GM23338 (cell line): Measurements from ENCODE around the gene DHX8. TPM values are rescaled to one million over a fixed set of nuclear protein-coding genes. Genes with fewer than 3 reads are reported as not detected.

ENCODE experiments used
- ATAC-seq: fragments of 200-7000 bp; cut with Tn5 transposase; 3 replicates; pipeline ENCODE4 v1.9.1; 2020
- DNase-seq: peaks from one replicate; pipeline ENCODE4 v3.0.0-alpha.2; 2015; ENCODE audit warnings: low spot score
- H2AFZ ChIP-seq: fragments of 200-600 bp; sonication (generic); 2 replicates; pipeline ENCODE4 v1.8.0; 2016; ENCODE audit warnings: antibody characterized with exemption, mild to moderate bottlenecking, moderate library complexity
- H3F3A ChIP-seq: fragments of 200-600 bp; sonication (generic); replicated peaks from 2 replicates; pipeline ENCODE4 v1.8.0; 2017; ENCODE audit warnings: antibody characterized with exemption, mixed run types, low read depth
- H3K27ac ChIP-seq: fragments of 200-600 bp; sonication (generic); 2 replicates; pipeline ENCODE4 v1.6.1; 2016; ENCODE audit warnings: low read depth
- H3K27me3 ChIP-seq: fragments of 200-600 bp; sonication (generic); 2 replicates; pipeline ENCODE4 v1.8.0; 2016; ENCODE audit warnings: mild to moderate bottlenecking, mixed run types, moderate library complexity; ENCODE audit not compliant: insufficient read depth
- H3K36me3 ChIP-seq: fragments of 200-600 bp; sonication (generic); 2 replicates; pipeline ENCODE4 v1.8.0; 2016; ENCODE audit warnings: mild to moderate bottlenecking; ENCODE audit not compliant: insufficient read depth
- H3K4me1 ChIP-seq: fragments of 200-600 bp; sonication (generic); 2 replicates; pipeline ENCODE4 v1.8.0; 2016; ENCODE audit warnings: mild to moderate bottlenecking, moderate library complexity; ENCODE audit not compliant: insufficient read depth
- H3K4me2 ChIP-seq: fragments of 200-600 bp; sonication (generic); 2 replicates; pipeline ENCODE4 v1.7.1; 2017; ENCODE audit warnings: mixed run types
- H3K4me3 ChIP-seq: fragments of 200-600 bp; sonication (generic); 2 replicates; pipeline ENCODE4 v1.6.1; 2016; ENCODE audit warnings: mixed run types
- H3K79me2 ChIP-seq: fragments of 200-600 bp; sonication (generic); replicated peaks from 2 replicates; pipeline ENCODE4 v1.8.0; 2017; ENCODE audit warnings: mild to moderate bottlenecking; ENCODE audit not compliant: insufficient read depth
- H3K9me2 ChIP-seq: fragments of 200-600 bp; sonication (generic); 2 replicates; pipeline ENCODE4 v1.8.0; 2017; ENCODE audit not compliant: insufficient read depth
- H4K20me1 ChIP-seq: fragments of 200-600 bp; sonication (generic); replicated peaks from 2 replicates; pipeline ENCODE4 v1.8.0; 2017; ENCODE audit warnings: mild to moderate bottlenecking; ENCODE audit not compliant: insufficient read depth
- H3K27ac Mint-ChIP-seq: 2 replicates; pipeline ENCODE4 v1.8.0; 2020; ENCODE audit warnings: inconsistent platforms, mild to moderate bottlenecking, moderate library complexity, mixed read lengths
- H3K27me3 Mint-ChIP-seq: 3 replicates; pipeline ENCODE4 v1.8.0; 2022; ENCODE audit warnings: low read depth, mild to moderate bottlenecking, moderate library complexity, mixed read lengths, inconsistent platforms; ENCODE audit not compliant: insufficient read depth, poor library complexity
- H3K36me3 Mint-ChIP-seq: 3 replicates; pipeline ENCODE4 v1.8.0; 2021; ENCODE audit warnings: low read depth, mild to moderate bottlenecking, inconsistent platforms, moderate library complexity, mixed read lengths
- H3K4me1 Mint-ChIP-seq: 3 replicates; pipeline ENCODE4 v1.8.0; 2020; ENCODE audit warnings: mild to moderate bottlenecking, inconsistent platforms, mixed read lengths
- H3K4me3 Mint-ChIP-seq: 3 replicates; pipeline ENCODE4 v1.8.0; 2021; ENCODE audit warnings: moderate library complexity, mild to moderate bottlenecking, inconsistent platforms, mixed read lengths
- H3K9me3 Mint-ChIP-seq: 3 replicates; pipeline ENCODE4 v1.8.0; 2020; ENCODE audit warnings: moderate library complexity, mild to moderate bottlenecking, inconsistent platforms, mixed read lengths
- CREB1 ChIP-seq: fragments of 250-450 bp; sonication (Bioruptor Pico); IDR thresholded peaks from 2 replicates; pipeline ENCODE4 v1.5.0; 2020; ENCODE audit warnings: low read depth, mild to moderate bottlenecking, moderate library complexity
- EZH2 ChIP-seq: fragments of 200-600 bp; sonication (generic); IDR thresholded peaks from one replicate; pipeline ENCODE4 v1.8.0; 2017; ENCODE audit warnings: antibody characterized with exemption, mild to moderate bottlenecking, low read depth; ENCODE audit not compliant: unreplicated experiment
- EZH2phosphoT487 ChIP-seq: fragments of 200-600 bp; sonication (generic); IDR thresholded peaks from one replicate; pipeline ENCODE4 v1.8.1; 2018; ENCODE audit warnings: antibody characterized with exemption; ENCODE audit not compliant: unreplicated experiment
- JUNB ChIP-seq: IDR thresholded peaks from one replicate; pipeline ENCODE4 v1.6.1; 2016; ENCODE audit warnings: antibody characterized with exemption; ENCODE audit not compliant: unreplicated experiment
- NANOG ChIP-seq: IDR thresholded peaks from 2 replicates; pipeline ENCODE4 v1.6.1; 2016; ENCODE audit warnings: antibody characterized with exemption, borderline replicate concordance
- ZNF114 ChIP-seq: fragments of 250-450 bp; sonication (Bioruptor Pico); IDR thresholded peaks from 2 replicates; pipeline ENCODE4 v1.5.0; 2020; ENCODE audit warnings: mild to moderate bottlenecking, moderate library complexity
- ZNF331 ChIP-seq: fragments of 250-450 bp; sonication (Bioruptor Pico); IDR thresholded peaks from 2 replicates; pipeline ENCODE4 v1.5.0; 2020; ENCODE audit warnings: low read depth, mild to moderate bottlenecking, moderate library complexity
- polyA plus RNA-seq: library from polyadenylated mRNA; unstranded; fragments of >200 nt; fragmentation: Nextera tagmentation; extraction: Ambion mirVana; gene quantifications from 2 replicates; pipeline ENCODE4 v1.2.1, GENCODE V29; 2016
- total RNA-seq: library from RNA; depleted of rRNA; stranded (reverse); fragments of >200 nt; shearing (Covaris generic); gene quantifications from 2 replicates; pipeline ENCODE4 v1.2.3, GENCODE V29; 2014
- TF ChIP-seq, protein P1 (sequence below): IDR thresholded peaks from one replicate; pipeline ENCODE4 v1.6.1; 2018; ENCODE audit warnings: antibody characterized with exemption; ENCODE audit not compliant: unreplicated experiment
- TF ChIP-seq, protein P2 (sequence below): IDR thresholded peaks from 2 replicates; pipeline ENCODE4 v1.6.1; 2016; ENCODE audit warnings: antibody characterized with exemption
- TF ChIP-seq, protein P3 (sequence below), 2 experiments: fragments of 200-600 bp in 1 of 2; sonication (generic) in 1 of 2; conservative IDR thresholded peaks; 2 replicates each; pipeline versions ENCODE4 v1.5.1 to v1.6.1; 2016 to 2017; ENCODE audit warnings: antibody characterized with exemption in 2 of 2, low read depth in 2 of 2, mild to moderate bottlenecking in 2 of 2, moderate library complexity in 1 of 2
- TF ChIP-seq, protein P4 (sequence below): fragments of 250-450 bp; sonication (Bioruptor Pico); IDR thresholded peaks from 2 replicates; pipeline ENCODE4 v1.5.0; 2020; ENCODE audit warnings: mild to moderate bottlenecking, moderate library complexity

Gene DHX8
- total and polyA plus RNA-seq, 2 experiments from 2014 or later: 35.3 to 81.1 TPM

DNA sequence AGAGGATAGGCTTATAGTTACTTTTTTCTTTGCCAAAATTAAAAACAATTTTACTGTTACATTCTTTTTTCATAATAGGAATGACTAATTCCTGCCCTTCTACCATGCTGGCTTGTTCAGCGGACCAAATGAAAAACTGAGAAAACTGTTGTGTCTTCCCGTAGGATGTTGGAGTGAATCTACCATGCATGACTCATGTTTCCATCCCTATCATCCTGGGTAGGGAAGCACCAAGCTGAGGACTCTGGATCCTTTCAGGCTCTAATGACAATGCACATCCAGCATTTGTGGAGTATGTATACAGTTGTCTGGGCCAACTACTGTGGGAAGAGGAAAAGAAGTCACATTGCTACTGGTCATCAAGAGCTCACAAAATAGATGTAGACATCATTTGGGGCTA, 41.1 kb upstream of the DHX8 start:
- no peak overlapping the region for H2AFZ ChIP-seq

More for the DNA sequence above, 41.1 kb upstream of the DHX8 start:
- Histone ChIP-seq H3K79me2 (no peaks in the 10 kb centered on the region), H4K20me1 (no peaks in the 10 kb centered on the region), H3K4me3 (no peak overlapping the region), H3K27me3 (no peaks in the 10 kb centered on the region), H3F3A (no peaks in the 10 kb centered on the region), H3K4me2 (no peak overlapping the region), H3K4me1 (no peaks in the 10 kb centered on the region), H3K36me3 (no peaks in the 10 kb centered on the region), H3K27ac (no peak overlapping the region), H3K9me2 (no peaks in the 10 kb centered on the region)
- no peaks in the 10 kb centered on the region for H3K9me3 Mint-ChIP-seq
- TF ChIP-seq EZH2phosphoT487 (no peak), CREB1 (CRISPR knock-in tag) (no peak), NANOG (no peak), ZNF331 (CRISPR knock-in tag) (no peak), EZH2 (no peak), JUNB (no peak), ZNF114 (CRISPR knock-in tag) (no peak)
- TF ChIP-seq, protein P1, sequence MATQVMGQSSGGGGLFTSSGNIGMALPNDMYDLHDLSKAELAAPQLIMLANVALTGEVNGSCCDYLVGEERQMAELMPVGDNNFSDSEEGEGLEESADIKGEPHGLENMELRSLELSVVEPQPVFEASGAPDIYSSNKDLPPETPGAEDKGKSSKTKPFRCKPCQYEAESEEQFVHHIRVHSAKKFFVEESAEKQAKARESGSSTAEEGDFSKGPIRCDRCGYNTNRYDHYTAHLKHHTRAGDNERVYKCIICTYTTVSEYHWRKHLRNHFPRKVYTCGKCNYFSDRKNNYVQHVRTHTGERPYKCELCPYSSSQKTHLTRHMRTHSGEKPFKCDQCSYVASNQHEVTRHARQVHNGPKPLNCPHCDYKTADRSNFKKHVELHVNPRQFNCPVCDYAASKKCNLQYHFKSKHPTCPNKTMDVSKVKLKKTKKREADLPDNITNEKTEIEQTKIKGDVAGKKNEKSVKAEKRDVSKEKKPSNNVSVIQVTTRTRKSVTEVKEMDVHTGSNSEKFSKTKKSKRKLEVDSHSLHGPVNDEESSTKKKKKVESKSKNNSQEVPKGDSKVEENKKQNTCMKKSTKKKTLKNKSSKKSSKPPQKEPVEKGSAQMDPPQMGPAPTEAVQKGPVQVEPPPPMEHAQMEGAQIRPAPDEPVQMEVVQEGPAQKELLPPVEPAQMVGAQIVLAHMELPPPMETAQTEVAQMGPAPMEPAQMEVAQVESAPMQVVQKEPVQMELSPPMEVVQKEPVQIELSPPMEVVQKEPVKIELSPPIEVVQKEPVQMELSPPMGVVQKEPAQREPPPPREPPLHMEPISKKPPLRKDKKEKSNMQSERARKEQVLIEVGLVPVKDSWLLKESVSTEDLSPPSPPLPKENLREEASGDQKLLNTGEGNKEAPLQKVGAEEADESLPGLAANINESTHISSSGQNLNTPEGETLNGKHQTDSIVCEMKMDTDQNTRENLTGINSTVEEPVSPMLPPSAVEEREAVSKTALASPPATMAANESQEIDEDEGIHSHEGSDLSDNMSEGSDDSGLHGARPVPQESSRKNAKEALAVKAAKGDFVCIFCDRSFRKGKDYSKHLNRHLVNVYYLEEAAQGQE: no peak
- TF ChIP-seq, protein P2, sequence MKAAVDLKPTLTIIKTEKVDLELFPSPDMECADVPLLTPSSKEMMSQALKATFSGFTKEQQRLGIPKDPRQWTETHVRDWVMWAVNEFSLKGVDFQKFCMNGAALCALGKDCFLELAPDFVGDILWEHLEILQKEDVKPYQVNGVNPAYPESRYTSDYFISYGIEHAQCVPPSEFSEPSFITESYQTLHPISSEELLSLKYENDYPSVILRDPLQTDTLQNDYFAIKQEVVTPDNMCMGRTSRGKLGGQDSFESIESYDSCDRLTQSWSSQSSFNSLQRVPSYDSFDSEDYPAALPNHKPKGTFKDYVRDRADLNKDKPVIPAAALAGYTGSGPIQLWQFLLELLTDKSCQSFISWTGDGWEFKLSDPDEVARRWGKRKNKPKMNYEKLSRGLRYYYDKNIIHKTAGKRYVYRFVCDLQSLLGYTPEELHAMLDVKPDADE: no peak
- TF ChIP-seq, protein P3, sequence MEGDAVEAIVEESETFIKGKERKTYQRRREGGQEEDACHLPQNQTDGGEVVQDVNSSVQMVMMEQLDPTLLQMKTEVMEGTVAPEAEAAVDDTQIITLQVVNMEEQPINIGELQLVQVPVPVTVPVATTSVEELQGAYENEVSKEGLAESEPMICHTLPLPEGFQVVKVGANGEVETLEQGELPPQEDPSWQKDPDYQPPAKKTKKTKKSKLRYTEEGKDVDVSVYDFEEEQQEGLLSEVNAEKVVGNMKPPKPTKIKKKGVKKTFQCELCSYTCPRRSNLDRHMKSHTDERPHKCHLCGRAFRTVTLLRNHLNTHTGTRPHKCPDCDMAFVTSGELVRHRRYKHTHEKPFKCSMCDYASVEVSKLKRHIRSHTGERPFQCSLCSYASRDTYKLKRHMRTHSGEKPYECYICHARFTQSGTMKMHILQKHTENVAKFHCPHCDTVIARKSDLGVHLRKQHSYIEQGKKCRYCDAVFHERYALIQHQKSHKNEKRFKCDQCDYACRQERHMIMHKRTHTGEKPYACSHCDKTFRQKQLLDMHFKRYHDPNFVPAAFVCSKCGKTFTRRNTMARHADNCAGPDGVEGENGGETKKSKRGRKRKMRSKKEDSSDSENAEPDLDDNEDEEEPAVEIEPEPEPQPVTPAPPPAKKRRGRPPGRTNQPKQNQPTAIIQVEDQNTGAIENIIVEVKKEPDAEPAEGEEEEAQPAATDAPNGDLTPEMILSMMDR (conservative IDR thresholded peaks at IDR 0.05; ENCODE audit: low read depth in 2 of 2): no peak
- TF ChIP-seq, protein P4, sequence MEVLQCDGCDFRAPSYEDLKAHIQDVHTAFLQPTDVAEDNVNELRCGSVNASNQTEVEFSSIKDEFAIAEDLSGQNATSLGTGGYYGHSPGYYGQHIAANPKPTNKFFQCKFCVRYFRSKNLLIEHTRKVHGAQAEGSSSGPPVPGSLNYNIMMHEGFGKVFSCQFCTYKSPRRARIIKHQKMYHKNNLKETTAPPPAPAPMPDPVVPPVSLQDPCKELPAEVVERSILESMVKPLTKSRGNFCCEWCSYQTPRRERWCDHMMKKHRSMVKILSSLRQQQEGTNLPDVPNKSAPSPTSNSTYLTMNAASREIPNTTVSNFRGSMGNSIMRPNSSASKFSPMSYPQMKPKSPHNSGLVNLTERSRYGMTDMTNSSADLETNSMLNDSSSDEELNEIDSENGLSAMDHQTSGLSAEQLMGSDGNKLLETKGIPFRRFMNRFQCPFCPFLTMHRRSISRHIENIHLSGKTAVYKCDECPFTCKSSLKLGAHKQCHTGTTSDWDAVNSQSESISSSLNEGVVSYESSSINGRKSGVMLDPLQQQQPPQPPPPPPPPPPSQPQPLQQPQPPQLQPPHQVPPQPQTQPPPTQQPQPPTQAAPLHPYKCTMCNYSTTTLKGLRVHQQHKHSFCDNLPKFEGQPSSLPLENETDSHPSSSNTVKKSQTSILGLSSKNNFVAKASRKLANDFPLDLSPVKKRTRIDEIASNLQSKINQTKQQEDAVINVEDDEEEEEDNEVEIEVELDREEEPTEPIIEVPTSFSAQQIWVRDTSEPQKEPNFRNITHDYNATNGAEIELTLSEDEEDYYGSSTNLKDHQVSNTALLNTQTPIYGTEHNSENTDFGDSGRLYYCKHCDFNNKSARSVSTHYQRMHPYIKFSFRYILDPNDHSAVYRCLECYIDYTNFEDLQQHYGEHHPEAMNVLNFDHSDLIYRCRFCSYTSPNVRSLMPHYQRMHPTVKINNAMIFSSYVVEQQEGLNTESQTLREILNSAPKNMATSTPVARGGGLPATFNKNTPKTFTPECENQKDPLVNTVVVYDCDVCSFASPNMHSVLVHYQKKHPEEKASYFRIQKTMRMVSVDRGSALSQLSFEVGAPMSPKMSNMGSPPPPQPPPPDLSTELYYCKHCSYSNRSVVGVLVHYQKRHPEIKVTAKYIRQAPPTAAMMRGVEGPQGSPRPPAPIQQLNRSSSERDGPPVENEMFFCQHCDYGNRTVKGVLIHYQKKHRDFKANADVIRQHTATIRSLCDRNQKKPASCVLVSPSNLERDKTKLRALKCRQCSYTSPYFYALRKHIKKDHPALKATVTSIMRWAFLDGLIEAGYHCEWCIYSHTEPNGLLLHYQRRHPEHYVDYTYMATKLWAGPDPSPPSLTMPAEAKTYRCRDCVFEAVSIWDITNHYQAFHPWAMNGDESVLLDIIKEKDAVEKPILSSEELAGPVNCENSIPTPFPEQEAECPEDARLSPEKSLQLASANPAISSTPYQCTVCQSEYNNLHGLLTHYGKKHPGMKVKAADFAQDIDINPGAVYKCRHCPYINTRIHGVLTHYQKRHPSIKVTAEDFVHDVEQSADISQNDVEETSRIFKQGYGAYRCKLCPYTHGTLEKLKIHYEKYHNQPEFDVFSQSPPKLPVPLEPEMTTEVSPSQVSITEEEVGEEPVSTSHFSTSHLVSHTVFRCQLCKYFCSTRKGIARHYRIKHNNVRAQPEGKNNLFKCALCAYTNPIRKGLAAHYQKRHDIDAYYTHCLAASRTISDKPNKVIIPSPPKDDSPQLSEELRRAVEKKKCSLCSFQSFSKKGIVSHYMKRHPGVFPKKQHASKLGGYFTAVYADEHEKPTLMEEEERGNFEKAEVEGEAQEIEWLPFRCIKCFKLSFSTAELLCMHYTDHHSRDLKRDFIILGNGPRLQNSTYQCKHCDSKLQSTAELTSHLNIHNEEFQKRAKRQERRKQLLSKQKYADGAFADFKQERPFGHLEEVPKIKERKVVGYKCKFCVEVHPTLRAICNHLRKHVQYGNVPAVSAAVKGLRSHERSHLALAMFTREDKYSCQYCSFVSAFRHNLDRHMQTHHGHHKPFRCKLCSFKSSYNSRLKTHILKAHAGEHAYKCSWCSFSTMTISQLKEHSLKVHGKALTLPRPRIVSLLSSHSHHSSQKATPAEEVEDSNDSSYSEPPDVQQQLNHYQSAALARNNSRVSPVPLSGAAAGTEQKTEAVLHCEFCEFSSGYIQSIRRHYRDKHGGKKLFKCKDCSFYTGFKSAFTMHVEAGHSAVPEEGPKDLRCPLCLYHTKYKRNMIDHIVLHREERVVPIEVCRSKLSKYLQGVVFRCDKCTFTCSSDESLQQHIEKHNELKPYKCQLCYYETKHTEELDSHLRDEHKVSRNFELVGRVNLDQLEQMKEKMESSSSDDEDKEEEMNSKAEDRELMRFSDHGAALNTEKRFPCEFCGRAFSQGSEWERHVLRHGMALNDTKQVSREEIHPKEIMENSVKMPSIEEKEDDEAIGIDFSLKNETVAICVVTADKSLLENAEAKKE: no peak
- no peaks in the 10 kb centered on the region for H3K36me3 Mint-ChIP-seq
- peaks cover 6% of the 10 kb centered on the region; the same call in 2 of the 3 replicates for H3K4me1 Mint-ChIP-seq
- no peaks in the 10 kb centered on the region for H3K27me3 Mint-ChIP-seq
- ATAC-seq (no peak), DNase-seq (no peak)
- H3K27ac Mint-ChIP-seq: no peak overlapping the region
- no peak overlapping the region for H3K4me3 Mint-ChIP-seq
